IPS-18c (cell line): ENCODE measurements around the gene NCF1.
"Not testable (repeated sequence)": the region's sequence is repeated elsewhere in the genome, so short reads cannot be mapped to it uniquely, and the experiment has no call there.

Experiments
- H3K4me3 ChIP-seq: 2 replicates; pipeline ENCODE4 v1.7.0; 2013; ENCODE audit warnings: low read depth, mild to moderate bottlenecking, low read length, moderate library complexity; ENCODE audit not compliant: insufficient read depth
- H3K9me3 ChIP-seq: one replicate; pipeline ENCODE4 v1.6.1; 2013; ENCODE audit warnings: mild to moderate bottlenecking, low read length, moderate library complexity; ENCODE audit not compliant: control insufficient read depth, insufficient read depth

Gene NCF1

DNA sequence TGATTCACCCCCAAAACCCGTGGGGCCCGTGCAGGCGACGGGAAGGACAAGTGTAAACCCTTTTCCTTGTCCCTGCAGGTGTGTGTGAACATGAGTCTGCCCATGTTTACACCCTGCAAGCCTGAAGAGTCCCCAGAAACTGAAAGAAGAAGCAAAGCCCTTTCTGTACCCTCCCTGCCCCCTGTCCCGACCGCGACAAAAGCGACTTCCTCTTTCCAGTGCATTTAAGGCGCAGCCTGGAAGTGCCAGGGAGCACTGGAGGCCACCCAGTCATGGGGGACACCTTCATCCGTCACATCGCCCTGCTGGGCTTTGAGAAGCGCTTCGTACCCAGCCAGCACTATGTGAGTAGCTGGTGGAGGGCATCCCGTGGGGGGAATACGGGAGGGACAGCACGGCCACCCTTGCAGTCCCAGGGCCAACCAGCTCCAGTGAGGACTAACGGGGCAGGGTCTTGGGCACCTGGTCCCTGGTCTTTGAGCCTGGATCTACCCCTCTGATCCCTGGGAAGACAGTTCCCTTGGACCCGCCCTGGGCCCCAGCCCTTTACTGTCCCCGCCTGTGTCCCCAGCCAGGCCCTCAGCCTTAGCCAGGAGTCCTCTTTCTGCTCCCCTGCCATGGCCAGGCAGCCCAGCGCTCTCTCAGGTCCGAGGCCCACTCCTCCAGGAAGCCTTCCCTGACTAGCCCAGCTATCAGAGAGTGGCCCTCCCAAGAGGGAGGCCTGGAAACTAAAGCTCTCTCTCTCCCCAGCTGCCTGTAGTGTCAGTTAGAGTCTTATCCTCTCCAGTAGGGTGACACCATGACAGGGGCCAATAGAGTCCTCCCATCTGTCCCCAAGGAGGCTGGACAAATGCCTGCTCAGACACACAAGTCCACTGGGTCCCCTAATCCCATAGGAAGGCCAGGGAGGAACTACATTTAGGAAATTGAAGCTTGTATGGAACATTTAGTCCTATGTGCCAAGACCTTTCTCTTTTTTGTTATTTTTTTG, at the start of gene NCF1:
Gene NCF1 (plus strand): TSS at position 252 of the 991 bp plus-strand sequence. CDS start 21 bp downstream, at position 273.
- not testable (repeated sequence) for H3K4me3 ChIP-seq, H3K9me3 ChIP-seq

DNA sequence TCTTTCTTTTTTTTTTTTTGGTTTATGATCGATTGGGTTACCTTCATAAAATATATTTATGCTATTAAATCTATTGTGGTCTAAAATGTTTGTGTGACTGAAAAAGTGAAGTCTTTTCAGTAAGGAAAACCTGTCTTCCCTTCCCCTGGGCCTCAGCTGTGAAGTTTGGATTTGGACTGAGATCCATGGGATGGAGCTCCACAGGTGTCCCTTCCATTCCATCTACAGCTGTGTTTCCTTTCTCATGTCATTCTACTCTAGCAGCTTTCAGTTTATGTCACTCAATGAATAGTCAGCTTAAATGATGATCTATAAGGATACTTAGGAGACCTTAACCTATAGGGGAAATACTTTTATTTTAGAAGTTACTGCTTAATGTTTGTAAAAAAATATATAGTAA, 48.0 kb upstream of the NCF1 start:
- Histone ChIP-seq H3K9me3 (no peaks in the 10 kb centered on the region), H3K4me3 (no peak overlapping the region)

DNA sequence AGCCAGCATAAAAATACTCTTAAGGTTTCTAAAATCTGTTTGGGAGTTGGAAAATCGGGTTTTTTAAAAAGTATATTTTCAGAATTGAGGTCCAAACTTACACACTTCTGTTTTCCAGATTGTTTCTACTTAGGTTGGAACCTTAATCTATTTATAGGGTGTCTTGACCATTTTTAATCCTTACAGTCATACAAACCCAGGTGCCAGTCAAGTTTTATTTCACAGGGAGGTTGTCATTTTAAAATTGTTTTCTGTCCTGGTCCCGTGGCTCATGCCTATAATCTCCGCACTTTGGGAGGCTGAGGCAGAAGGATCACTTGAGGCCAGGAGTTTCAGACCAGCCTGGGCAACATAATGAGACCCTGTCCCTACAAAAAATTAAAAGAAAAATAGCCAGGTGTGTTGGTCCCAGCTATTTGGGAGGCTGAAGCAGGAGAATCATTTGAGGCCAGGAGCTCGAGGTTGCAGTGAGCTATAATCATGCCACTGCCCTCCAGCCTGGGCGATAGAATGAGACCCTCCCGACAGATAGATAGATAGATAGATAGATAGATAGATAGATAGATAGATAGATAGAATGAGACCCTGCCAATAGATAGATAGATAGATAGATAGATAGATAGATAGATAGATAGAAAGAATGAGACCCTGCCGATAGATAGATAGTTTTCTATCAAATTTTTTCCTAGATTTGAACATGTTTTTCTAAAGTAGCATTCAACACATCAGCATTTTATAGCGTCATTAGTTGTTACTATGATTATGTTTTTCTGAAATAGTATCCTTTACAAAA, 47.3 kb upstream of the NCF1 start:
- no peak overlapping the region for H3K4me3 ChIP-seq
- H3K9me3 ChIP-seq, result no peaks in the 10 kb centered on the region

DNA sequence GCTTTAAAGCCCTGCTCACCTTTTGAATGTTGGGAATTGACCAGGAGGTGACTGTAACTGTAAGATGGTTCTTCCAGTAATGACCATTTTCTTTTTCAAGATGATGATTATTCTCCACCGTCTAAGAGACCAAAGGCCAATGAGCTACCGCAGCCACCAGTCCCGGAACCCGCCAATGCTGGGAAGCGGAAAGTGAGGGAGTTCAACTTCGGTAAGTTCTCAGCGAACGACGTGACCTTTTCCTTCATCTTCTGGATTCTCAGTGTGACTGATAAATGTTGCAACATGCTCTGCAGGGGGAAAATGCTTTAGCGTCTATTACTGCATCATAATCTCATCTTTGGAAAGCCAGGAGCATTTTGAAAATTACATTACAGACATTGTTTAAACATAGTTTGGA, 45.1 kb upstream of the NCF1 start:
- not testable (repeated sequence) for H3K4me3 ChIP-seq

DNA sequence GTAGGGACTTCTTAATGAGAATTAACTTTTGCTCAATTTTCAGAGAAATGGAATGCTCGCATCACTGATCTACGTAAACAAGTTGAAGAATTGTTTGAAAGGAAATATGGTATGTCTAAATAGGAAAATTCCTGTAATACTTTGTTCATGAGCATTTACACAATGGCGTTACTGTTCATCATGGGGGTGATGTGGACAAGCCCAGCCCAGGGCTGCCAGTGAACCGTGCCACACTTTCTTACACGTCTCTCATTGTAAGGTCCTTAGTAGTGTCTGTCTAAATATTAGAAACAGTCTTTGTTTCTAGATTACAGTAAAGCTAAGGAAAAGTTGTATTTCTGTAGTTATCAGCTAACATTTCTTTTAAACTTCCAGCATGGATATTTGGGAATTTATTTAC, 43.6 kb upstream of the NCF1 start:
- H3K9me3 ChIP-seq, H3K4me3 ChIP-seq: not testable (repeated sequence)

More for the DNA sequence above, 45.1 kb upstream of the NCF1 start:
- H3K9me3 ChIP-seq, result not testable (repeated sequence)

DNA sequence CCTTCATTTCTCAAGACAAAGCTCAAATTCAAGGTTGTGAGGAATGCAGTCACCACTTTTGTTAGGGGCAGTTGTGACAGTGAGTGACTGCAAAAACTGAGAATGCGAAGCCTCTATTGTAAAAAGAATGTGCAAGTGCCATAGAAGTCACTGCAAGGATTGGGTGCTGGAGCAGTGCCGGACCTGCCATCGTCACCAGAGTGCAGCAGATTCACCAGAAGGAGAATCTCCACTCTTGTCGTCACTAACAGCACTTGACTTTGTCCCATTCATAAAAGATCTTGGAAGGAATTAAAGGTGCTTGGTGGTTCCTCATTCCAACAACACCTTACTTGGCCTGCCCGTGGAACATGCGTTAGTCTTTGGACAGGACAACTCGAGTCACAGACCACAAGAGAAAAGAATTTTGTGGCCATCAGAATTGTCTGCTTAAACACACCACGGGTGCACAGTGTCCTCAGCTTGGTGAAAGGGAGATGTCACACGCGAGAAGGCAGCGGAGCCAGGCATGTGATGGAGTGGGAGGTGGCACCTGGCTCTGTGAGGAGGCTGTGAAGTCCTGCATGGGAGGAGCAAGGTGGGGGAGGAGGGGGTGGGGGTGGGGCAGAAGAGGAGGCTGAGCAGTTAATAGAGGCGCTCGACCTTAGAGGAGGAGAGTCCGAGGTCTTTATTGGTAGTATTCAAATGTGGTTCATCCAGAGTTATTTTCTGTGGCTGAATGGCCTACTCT, 33.7 kb upstream of the NCF1 start:
- H3K9me3 ChIP-seq, H3K4me3 ChIP-seq: not testable (repeated sequence)

DNA sequence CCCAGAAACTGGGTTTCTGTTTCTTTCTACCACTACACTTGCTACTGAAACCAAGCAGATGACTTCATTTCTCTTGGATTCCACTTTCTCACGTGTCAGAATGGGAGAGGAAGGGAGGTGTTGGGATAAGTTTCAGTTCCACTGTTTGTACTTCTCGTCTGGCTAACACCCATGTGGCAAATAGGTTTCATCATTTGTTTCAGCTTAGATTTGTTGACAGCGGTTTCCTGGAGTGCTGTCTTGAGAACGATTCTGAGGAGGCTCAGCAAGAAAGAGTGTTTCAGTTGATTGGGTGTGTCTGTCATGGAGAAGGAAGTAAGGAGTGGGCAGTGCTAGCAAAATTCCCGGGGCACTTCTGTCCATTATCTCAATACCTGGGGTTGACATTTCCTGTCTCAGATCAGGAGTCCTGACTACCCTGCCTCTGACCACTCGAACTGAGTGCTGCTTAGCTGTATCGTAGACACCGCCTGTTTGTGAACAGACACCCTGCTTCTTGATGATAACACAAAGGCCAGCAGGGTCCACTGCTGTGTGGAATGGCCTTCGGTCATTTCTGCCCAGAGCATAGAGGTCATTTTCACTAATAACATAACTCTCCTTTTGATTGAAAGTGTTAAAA, 29.8 kb upstream of the NCF1 start:
- not testable (repeated sequence) for H3K9me3 ChIP-seq, H3K4me3 ChIP-seq

DNA sequence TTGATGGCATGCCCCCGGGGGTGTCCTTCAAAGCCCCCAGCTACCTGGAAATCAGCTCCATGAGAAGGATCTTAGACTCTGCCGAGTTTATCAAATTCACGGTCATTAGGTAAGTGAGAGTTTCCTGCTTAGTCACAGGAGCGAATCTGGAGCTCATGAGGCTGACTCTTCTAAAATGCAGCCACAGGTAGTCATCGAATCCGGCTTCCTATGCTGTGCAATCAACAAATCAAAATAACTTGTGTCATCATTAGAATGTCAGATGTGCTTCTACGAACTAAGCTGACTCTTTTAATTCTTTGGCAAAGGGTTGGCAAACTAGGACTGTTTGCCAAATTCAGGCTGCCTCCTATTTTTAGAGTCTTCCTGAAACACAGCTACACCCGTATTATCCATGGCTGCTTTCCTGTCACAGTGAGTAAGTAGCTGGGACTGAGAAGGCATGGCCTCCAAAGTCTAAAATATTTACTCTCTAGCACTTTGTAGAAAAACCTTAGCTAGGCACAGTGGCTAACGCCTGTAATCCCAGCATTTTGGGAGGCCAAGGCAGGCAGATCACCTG, 19.8 kb upstream of the NCF1 start:
- not testable (repeated sequence) for H3K4me3 ChIP-seq, H3K9me3 ChIP-seq

DNA sequence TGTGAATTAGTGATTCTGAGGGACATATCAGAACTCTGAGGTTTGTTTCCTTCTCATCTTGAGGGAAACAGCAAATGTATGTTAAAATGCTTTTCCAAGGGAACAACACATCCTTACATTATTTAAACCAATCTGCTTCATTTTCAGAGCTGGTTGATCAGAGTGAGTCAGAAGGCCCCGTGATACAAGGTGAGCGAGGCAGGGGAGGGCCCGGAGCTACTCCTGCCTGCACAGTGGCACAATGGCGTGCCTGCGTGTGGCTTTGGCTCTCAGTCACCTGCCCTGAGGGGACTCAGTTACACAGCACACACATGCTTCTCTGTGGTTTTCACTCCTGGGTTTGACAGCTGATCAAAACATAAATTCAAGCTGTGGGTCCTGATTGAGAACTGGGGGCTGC, 17.1 kb upstream of the NCF1 start:
- not testable (repeated sequence) for H3K9me3 ChIP-seq, H3K4me3 ChIP-seq

DNA sequence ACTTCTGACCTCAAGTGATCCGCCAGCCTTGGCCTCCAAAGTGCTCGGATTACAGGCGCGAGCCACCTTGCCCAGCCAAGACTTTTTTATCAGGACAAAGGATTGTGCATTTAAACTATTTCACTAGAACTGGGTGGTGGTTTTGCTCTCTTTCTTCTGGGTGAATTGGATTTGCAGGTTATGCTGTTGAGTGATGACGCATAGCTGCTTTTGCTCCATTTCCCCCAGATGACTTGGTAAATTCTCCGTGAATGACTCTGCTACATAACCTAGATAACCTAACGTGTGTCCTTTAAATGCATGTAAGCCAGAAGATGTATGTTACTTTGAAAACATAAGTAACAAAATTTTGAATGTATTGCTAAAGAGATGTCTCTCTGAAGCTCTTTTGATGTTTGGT, 15.5 kb upstream of the NCF1 start:
- not testable (repeated sequence) for H3K9me3 ChIP-seq, H3K4me3 ChIP-seq

DNA sequence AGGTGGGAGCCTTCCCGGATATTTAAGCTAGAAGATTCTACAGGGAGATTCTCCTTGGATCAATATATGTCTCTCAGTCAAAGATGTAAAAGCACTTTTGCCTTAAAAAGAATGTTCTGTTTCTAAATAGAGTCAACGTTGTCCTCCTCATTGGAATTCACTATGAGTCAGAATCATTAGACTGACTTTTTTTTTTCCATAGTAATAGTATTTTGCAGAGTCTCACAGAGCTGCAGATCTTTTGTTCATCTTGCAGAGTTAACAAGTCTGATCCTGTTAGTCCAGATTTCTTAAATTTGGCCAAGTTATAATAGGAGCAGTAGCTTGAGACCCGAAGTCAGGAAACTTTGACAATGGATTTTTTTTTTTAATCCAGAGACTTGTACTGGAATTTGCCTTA, 14.8 kb upstream of the NCF1 start:
- not testable (repeated sequence) for H3K9me3 ChIP-seq, H3K4me3 ChIP-seq

DNA sequence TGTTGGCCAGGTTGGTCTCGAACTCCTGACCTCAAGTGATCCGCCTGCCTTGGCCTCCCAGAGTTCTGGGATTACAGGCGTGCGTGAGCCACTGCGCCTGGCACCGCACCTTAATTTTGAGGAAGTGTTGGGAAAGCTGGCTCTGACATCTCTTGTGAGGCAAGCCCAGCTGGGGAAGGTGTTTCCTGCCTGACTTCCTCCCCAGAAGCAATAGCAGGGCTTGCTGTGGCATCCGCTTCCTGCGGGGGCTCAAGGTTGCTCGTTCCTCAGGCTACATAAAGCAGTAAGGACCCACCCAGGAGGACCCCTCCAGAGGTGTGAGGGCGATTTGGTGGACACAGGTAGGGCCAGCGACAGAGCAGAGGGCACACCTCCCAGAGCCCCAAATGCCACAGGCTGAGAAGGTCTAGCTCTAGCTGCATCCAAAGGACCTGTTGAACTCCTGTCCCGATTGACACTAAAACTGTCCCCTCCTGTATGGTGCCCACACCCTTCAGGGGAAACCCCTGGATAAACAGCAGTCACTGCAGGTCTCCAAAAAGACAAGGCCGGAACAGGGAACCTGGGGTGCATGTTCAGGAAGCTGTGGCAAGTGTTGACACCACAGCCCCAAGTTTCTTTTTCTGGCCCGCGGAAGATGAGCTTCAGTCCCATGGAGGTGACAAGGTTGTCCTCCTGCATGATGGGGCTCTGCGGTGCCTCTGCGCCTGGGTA, 8.4 kb upstream of the NCF1 start:
- H3K4me3 ChIP-seq, H3K9me3 ChIP-seq: not testable (repeated sequence)

DNA sequence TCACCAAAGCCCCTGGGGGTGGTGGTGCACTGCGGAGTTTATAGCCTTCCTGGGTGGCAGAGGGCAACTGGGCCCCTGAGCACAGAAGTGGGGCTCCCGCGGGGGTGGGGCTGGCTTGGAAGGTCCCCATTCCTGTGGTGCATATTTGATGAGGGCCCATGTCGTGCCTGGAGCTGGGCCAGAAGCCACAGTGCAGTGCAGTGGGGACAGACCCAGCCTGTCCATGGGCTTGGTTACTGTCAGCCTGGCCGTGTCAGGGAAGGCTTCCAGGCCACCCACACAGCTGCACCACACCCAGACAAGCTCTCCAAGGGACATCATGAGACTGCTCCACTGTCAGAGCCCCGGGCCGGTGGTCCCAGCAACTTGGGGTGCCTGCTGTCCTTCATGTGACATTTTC, 7.3 kb upstream of the NCF1 start:
- not testable (repeated sequence) for H3K4me3 ChIP-seq, H3K9me3 ChIP-seq

DNA sequence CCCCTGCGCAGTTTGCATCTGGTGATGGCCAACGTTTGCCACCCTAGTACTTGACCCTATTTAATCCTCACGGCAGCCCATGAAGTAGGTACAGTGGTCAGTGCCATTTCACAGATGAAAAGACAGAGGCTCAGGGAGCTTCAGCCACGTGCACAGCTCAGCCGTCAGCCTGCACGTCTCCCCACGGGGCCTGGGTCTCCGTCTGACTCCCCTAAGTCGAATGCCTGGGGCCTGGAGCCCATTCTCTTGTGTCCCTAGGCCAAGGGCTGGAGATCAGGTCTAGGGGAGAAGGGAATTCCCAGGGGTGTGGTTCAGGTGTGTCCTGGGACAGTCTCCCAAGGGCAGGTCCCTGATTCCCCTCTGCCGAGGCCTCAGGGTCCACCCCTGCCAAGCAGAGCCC, 6.8 kb upstream of the NCF1 start:
- not testable (repeated sequence) for H3K9me3 ChIP-seq, H3K4me3 ChIP-seq

DNA sequence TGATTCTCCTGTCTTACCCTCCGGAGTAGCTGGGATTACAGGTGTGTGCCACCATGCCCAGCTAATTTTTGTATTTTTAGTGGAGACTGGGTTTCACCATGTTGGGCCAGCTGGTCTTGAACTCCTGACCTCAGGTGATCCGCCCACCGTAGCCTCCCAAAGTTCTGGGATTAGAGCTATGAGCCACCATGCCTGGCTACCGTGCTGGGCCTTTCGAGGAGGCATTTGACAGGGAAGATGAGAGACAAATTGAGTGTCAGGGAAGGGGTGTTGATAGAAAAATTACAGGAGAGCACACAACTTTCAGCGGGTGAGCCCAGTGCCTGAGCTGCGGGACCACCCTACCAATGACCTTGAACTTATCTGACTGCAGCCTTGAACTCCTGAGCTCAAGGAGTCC, 3.7 kb upstream of the NCF1 start:
- H3K9me3 ChIP-seq, H3K4me3 ChIP-seq: not testable (repeated sequence)

DNA sequence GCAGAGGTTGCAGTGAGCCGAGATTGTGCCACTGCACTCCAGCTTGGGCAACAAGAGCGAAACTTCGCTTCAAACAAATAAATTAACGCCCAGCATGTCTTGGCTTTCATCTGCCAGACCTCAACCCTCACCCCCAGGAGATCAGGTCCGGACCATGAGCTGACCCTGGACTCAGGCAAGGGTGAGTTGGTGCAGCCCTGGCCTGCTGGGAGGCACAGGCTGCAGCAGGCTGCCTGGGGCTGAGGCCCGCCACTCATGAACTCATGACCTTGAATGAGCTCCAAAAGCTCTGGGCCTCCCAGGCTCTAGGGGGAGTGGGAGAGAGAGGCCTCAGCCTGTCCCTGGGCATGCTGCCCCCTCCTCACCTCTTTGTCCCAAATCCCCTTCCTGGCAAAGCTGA, 1.7 kb upstream of the NCF1 start:
- H3K9me3 ChIP-seq, H3K4me3 ChIP-seq: not testable (repeated sequence)
